IMR-90 (cell line): Measurements from ENCODE around the gene SRSF3. TPM values are rescaled to one million over a fixed set of nuclear protein-coding genes. Genes with fewer than 3 reads are reported as not detected.

Experiments used
- ATAC-seq: fragments of 200-7000 bp; cut with Tn5 transposase; 2 replicates; pipeline ENCODE4 v1.9.1; 2020; ENCODE audit warnings: low read depth, mild to moderate bottlenecking, moderate library complexity
- BruUV-seq: library from RNA; stranded (reverse); fragments of 400-500 nt; replicated peaks from 2 replicates; lab custom pipeline; 2021; lab: Mats Ljungman, UMichigan
- CTCF ChIA-PET: fragments of 300-600 bp; formaldehyde crosslinking; extraction: SDS; loops from one replicate; lab custom pipeline; 2021; ENCODE audit warnings: antibody characterized with exemption; lab: Yijun Ruan, JAX
- POLR2A ChIA-PET: fragments of 300-600 bp; sonication (Branson Sonifier 250); formaldehyde crosslinking; loops from one replicate; lab custom pipeline; 2022; ENCODE audit warnings: antibody characterized with exemption; ENCODE audit not compliant: unreplicated experiment; lab: Charles Lee
- DNase-seq: peaks from one replicate; pipeline ENCODE4 v3.0.0; 2013
- H2AFZ ChIP-seq: replicated peaks from 2 replicates; pipeline ENCODE3; 2013; ENCODE audit warnings: low read length, mild to moderate bottlenecking; ENCODE audit not compliant: poor library complexity
- H2AK5ac ChIP-seq: 2 replicates; pipeline ENCODE4 v1.6.1; 2013; ENCODE audit warnings: low read depth, low read length, inconsistent platforms
- H2AK9ac ChIP-seq: replicated peaks from 2 replicates; pipeline ENCODE3; 2013; ENCODE audit warnings: mild to moderate bottlenecking, low read depth, low read length, moderate library complexity; ENCODE audit not compliant: poor library complexity
- H2BK120ac ChIP-seq: 2 replicates; pipeline ENCODE4 v1.6.1; 2013; ENCODE audit warnings: low read depth, low read length, inconsistent platforms
- H2BK15ac ChIP-seq: 3 replicates; pipeline ENCODE4 v1.6.1; 2013; ENCODE audit warnings: low read depth, low read length, inconsistent platforms
- H2BK20ac ChIP-seq: 2 replicates; pipeline ENCODE4 v1.6.1; 2013; ENCODE audit warnings: low read depth, mild to moderate bottlenecking, inconsistent platforms, low read length, moderate library complexity
- H2BK5ac ChIP-seq: 2 replicates; pipeline ENCODE4 v1.6.1; 2013; ENCODE audit warnings: mild to moderate bottlenecking, low read depth, low read length, inconsistent platforms; ENCODE audit not compliant: poor library complexity, severe bottlenecking
- H3K14ac ChIP-seq: replicated peaks from 2 replicates; pipeline ENCODE4 v1.6.1; 2013; ENCODE audit warnings: low read depth, low read length, inconsistent platforms
- H3K18ac ChIP-seq: 2 replicates; pipeline ENCODE4 v1.6.1; 2013; ENCODE audit warnings: low read depth, low read length, control low read depth
- H3K23ac ChIP-seq: 2 replicates; pipeline ENCODE4 v1.6.1; 2013; ENCODE audit warnings: low read depth, low read length, inconsistent platforms
- H3K27ac ChIP-seq: 2 replicates; pipeline ENCODE4 v1.5.1; 2013; ENCODE audit warnings: mild to moderate bottlenecking, control low read depth, low read length; ENCODE audit not compliant: insufficient read depth
- H3K27me3 ChIP-seq: 2 replicates; pipeline ENCODE4 v1.6.1; 2013; ENCODE audit warnings: low read length; ENCODE audit not compliant: control insufficient read depth, insufficient read depth
- H3K36me3 ChIP-seq: 2 replicates; pipeline ENCODE4 v1.6.1; 2013; ENCODE audit warnings: low read length, mixed read lengths; ENCODE audit not compliant: control insufficient read depth, insufficient read depth
- H3K4ac ChIP-seq: 2 replicates; pipeline ENCODE4 v1.6.1; 2013; ENCODE audit warnings: low read depth, low read length, inconsistent platforms
- H3K4me1 ChIP-seq: 2 replicates; pipeline ENCODE4 v1.6.1; 2013; ENCODE audit warnings: low read length, mixed read lengths; ENCODE audit not compliant: control insufficient read depth, insufficient read depth
- H3K4me2 ChIP-seq: 2 replicates; pipeline ENCODE4 v1.6.1; 2013; ENCODE audit warnings: low read depth, mild to moderate bottlenecking, control low read depth, low read length, moderate library complexity
- H3K4me3 ChIP-seq: 2 replicates; pipeline ENCODE4 v1.5.1; 2013; ENCODE audit warnings: low read depth, mild to moderate bottlenecking, control low read depth, low read length, moderate library complexity; ENCODE audit not compliant: insufficient read depth
- H3K56ac ChIP-seq: 2 replicates; pipeline ENCODE4 v1.6.1; 2013; ENCODE audit warnings: low read length, inconsistent platforms; ENCODE audit not compliant: insufficient read depth; ENCODE audit errors: extremely low read depth
- H3K79me1 ChIP-seq, 2 experiments: 2 replicates each; pipeline ENCODE4 v1.6.1; 2013; ENCODE audit warnings: low read length in 2 of 2, inconsistent platforms in 1 of 2, low read depth in 1 of 2
- H3K9ac ChIP-seq: 2 replicates; pipeline ENCODE4 v1.6.1; 2013; ENCODE audit warnings: low read depth, low read length, control low read depth
- H3K9me1 ChIP-seq: 2 replicates; pipeline ENCODE4 v1.6.1; 2013; ENCODE audit warnings: low read length, inconsistent platforms; ENCODE audit not compliant: insufficient read depth
- H3K9me3 ChIP-seq: 2 replicates; pipeline ENCODE4 v1.6.1; 2013; ENCODE audit warnings: low read length; ENCODE audit not compliant: control insufficient read depth, insufficient read depth
- H4K20me1 ChIP-seq: 2 replicates; pipeline ENCODE4 v1.6.1; 2013; ENCODE audit warnings: low read length, inconsistent platforms; ENCODE audit not compliant: insufficient read depth
- H4K5ac ChIP-seq: 2 replicates; pipeline ENCODE4 v1.6.1; 2013; ENCODE audit warnings: mild to moderate bottlenecking, low read depth, low read length, control low read depth
- H4K8ac ChIP-seq, 2 experiments: 2 replicates each; pipeline ENCODE4 v1.6.1; 2013; ENCODE audit warnings: low read depth in 2 of 2, low read length in 2 of 2, control low read depth in 1 of 2, inconsistent platforms in 1 of 2
- H4K91ac ChIP-seq: 2 replicates; pipeline ENCODE4 v1.6.1; 2013; ENCODE audit warnings: low read depth, low read length, inconsistent platforms; ENCODE audit not compliant: insufficient read depth
- CEBPB ChIP-seq: IDR thresholded peaks from 2 replicates; pipeline ENCODE4 v1.6.1; 2012; ENCODE audit warnings: low read depth, low read length, improper control_type of control experiment
- FOS ChIP-seq: fragments of 150-350 bp; IDR thresholded peaks from 2 replicates; pipeline ENCODE4 v1.6.1; 2016; ENCODE audit warnings: low read depth, low read length
- MAFK ChIP-seq: IDR thresholded peaks from 2 replicates; pipeline ENCODE4 v1.6.1; 2012; ENCODE audit warnings: low read depth, low read length, improper control_type of control experiment
- MAZ ChIP-seq: IDR thresholded peaks from 2 replicates; pipeline ENCODE4 v1.6.1; 2012; ENCODE audit warnings: low read depth, mild to moderate bottlenecking, low read length, improper control_type of control experiment, moderate library complexity, borderline replicate concordance
- MXI1 ChIP-seq: IDR thresholded peaks from 2 replicates; pipeline ENCODE4 v1.6.1; 2012; ENCODE audit warnings: low read depth, mild to moderate bottlenecking, low read length, moderate library complexity, borderline replicate concordance
- NFE2L2 ChIP-seq: fragments of 150-350 bp; IDR thresholded peaks from 2 replicates; pipeline ENCODE4 v1.6.1; 2016; ENCODE audit warnings: low read depth, mild to moderate bottlenecking, low read length
- POLR2A ChIP-seq: IDR thresholded peaks from 2 replicates; pipeline ENCODE4 v1.6.1; 2012; ENCODE audit warnings: mild to moderate bottlenecking, low read depth, low read length
- RAD21 ChIP-seq: IDR thresholded peaks from 2 replicates; pipeline ENCODE4 v1.6.1; 2012; ENCODE audit warnings: low read length, improper control_type of control experiment
- RCOR1 ChIP-seq: IDR thresholded peaks from 2 replicates; pipeline ENCODE4 v1.6.1; 2012; ENCODE audit warnings: mild to moderate bottlenecking, low read length, improper control_type of control experiment; ENCODE audit not compliant: insufficient replicate concordance
- RFX5 ChIP-seq: IDR thresholded peaks from 2 replicates; pipeline ENCODE4 v1.8.0; 2012; ENCODE audit warnings: low read depth, mild to moderate bottlenecking, low read length, moderate library complexity
- SMC3 ChIP-seq: fragments of 150-350 bp; IDR thresholded peaks from 2 replicates; pipeline ENCODE4 v1.6.1; 2016; ENCODE audit warnings: low read depth, mild to moderate bottlenecking, antibody characterized with exemption, low read length, moderate library complexity
- WGBS, 2 experiments: methylation state at CpG; one replicate each; pipeline versions ENCODE4 v1.1.5 to v1.1.7; 2013; ENCODE audit warnings: missing lambda C conversion rate in 2 of 2; ENCODE audit not compliant: insufficient read length in 1 of 2; ENCODE audit errors: extremely low coverage in 2 of 2; 5-methylcytosine and 5-hydroxymethylcytosine counted together
- dilution Hi-C: fragments of 300-500 bp; cut with HindIII; formaldehyde crosslinking; loops from one replicate; pipeline ENCODE4 v1.14.3; 2018; ENCODE audit warnings: low sequenced_read_pairs; ENCODE audit not compliant: unreplicated experiment
- in situ Hi-C: fragments of 300-500 bp; cut with MboI; formaldehyde crosslinking; loops from 3 replicates; pipeline ENCODE4 v1.14.3; 2019; ENCODE audit warnings: low sequenced_read_pairs, inconsistent platforms, mixed read lengths
- intact Hi-C: fragments of 100-400 bp; cut with micrococcal nuclease; formaldehyde crosslinking; loops from 2 replicates; pipeline ENCODE4 v1.10.0; 2022
- polyA plus RNA-seq, 3 experiments: library from polyadenylated mRNA; depleted of rRNA; stranded (reverse); fragments of >200 nt; gene quantifications; 2 replicates each; pipeline ENCODE4 v1.2.3, GENCODE V29; 2012; ENCODE audit warnings: low replicate concordance in 1 of 3
- total RNA-seq: library from RNA; depleted of rRNA; stranded (reverse); fragments of >200 nt; gene quantifications from 2 replicates; pipeline ENCODE4 v1.2.3, GENCODE V29; 2012
- TF ChIP-seq, protein P1 (sequence below): fragments of 150-350 bp; IDR thresholded peaks from 2 replicates; pipeline ENCODE4 v1.6.1; 2016; ENCODE audit warnings: low read depth, mild to moderate bottlenecking, low read length, moderate library complexity, borderline replicate concordance
- TF ChIP-seq, protein P2 (sequence below): fragments of 150-350 bp; IDR thresholded peaks from 2 replicates; pipeline ENCODE4 v1.6.1; 2017; ENCODE audit warnings: mild to moderate bottlenecking, antibody characterized with exemption, low read length, low read depth

Gene SRSF3
- total and polyA plus RNA-seq, 2 of the 4 experiments (the other 2 are of a cell fraction): 237 to 297 TPM

DNA sequence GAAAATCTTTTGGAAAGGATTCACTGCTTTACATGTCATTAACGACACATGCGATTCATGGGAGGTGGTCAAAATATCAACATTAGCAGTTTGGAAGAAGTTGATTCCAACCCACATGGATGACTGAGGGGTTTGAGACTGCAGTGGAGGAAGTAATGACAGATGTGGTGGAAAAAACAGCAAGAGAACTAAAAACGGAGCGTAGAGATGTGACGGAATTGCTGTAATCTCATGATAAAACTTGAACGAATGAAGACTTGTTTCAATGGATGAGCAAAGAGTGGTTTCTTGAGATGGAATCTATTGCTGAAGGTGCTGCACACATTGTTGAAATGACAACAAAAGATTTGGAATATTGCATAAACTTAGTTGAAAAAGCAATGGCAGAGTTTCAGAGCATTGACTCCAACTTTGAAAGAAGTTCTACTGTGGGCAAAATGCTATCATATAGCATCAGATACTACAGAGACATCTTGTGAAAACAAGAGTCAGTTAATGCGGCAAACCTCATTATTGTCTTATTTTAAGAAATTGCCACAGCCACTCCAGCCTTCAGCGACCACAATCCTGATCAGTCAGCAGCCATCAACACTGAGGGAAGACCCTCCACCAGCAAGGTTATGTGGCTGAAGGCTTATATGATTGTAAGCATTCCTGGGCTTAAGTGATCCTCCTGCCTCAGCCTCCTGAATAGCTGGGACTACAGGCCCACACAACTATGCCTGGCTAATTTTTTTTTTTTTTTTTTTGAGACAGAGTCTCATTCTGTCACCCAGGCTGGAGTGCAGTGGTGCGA lies 19.2 kb downstream of the SRSF3 start (continued):
- no peak for TF ChIP-seq RFX5

DNA sequence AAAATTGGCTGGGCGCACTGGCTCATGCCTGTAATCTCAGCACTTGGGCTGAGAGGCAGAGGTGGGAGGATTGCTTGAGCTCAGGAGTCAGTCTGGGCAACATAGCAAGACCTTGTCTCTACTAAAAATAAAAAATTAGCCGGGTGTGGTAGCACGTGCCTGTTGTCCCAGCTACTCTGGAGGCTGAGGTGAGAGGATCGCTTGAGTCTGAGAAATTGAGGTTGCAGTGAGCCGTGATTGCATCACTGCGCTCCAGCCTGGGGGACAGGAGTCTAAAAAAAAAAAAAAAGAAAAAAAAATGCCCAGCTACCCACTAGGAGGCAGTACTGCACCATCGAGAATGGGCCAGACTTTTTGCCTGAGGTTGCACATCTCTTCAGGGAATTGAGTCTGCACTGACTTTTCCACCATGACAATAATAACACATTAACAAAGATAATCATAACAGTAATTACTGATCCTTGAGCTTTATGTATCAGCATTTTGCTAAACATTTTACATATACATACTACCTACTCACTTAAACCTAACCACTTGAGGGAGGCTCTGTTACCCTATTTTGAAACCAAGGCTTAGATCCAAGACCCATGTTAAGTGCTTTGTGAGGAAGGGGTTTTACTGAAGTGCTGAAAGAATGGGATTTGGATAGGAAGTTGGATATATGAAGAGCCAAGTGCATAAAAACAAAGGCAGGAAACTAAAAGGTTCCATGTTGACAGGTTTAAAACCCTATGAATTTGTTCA lies 21.0 kb downstream of the SRSF3 start:
- no peak overlapping the region for H3K4ac ChIP-seq
- intact Hi-C loops: loop anchor here (1.0 to 2.0 kb wide), 3 partner anchors 66 to 144 kb away; no protein-coding TSS in a partner anchor
- no peak overlapping the region for H3K23ac ChIP-seq
- peaks cover 11% of the 10 kb centered on the region for H3K36me3 ChIP-seq
- no peak overlapping the region for H3K14ac ChIP-seq
- CTCF ChIA-PET: interaction anchor here (0.6 to 2.2 kb wide), 12 partner anchors 10 to 236 kb away, joined by 3 to 15 read pairs (median 4); partner anchors contain the start of gene CDKN1A
- in situ Hi-C loops: no loop called here
- H4K8ac ChIP-seq: no peak overlapping the region
- H3K4me2 ChIP-seq: no peak overlapping the region
- H3K4me3 ChIP-seq: no peak overlapping the region
- no peak overlapping the region for H2BK120ac ChIP-seq
- no peaks in the 10 kb centered on the region for H3K4me1 ChIP-seq
- H2AK9ac ChIP-seq: no peak overlapping the region
- H4K91ac ChIP-seq: no peak overlapping the region
- H2BK5ac ChIP-seq: no peak overlapping the region
- POLR2A ChIA-PET: interaction anchor here (0.9 kb wide), 1 partner anchor 16 kb away, joined by 3 read pairs; no protein-coding TSS in a partner anchor
- H4K20me1 ChIP-seq: peaks cover 28% of the 10 kb centered on the region
- H3K79me1 ChIP-seq: peaks cover 0 to 12% of the 10 kb centered on the region in 2 experiments; a peak in 2 of 4 replicates
- H3K27me3 ChIP-seq: no peaks in the 10 kb centered on the region
- no peak overlapping the region for H2BK15ac ChIP-seq
- dilution Hi-C loops: no loop called here
- no peak overlapping the region for H3K9ac ChIP-seq
- peak; percentile 69 for DNase-seq
- H3K9me3 ChIP-seq: no peaks in the 10 kb centered on the region
- no peak overlapping the region for H2AFZ ChIP-seq
- BruUV-seq: no TSS peak
- ATAC-seq: peak; percentile 67
- H3K9me1 ChIP-seq: no peaks in the 10 kb centered on the region
- H2BK20ac ChIP-seq: no peak overlapping the region
- no peak overlapping the region for H4K5ac ChIP-seq
- no peak overlapping the region for H3K18ac ChIP-seq
- H2AK5ac ChIP-seq: no peak overlapping the region
- H3K56ac ChIP-seq: no peak overlapping the region
- no peak overlapping the region for H3K27ac ChIP-seq
- no CpG with 5 or more reads among the region's 7 CpGs for WGBS, 2 experiments
- TF ChIP-seq POLR2A (0 out of 2 replicates have a peak, but pooled peaks have one; percentile 38), NFE2L2 (no peak), SMC3 (peak; percentile 91), RFX5 (no peak), MXI1 (no peak), RCOR1 (no peak), MAFK (peak; percentile 58), FOS (no peak), RAD21 (peak; percentile 90), CEBPB (peak; percentile 96), MAZ (0 out of 2 replicates have a peak, but pooled peaks have one; percentile 25)
- TF ChIP-seq, protein P1, sequence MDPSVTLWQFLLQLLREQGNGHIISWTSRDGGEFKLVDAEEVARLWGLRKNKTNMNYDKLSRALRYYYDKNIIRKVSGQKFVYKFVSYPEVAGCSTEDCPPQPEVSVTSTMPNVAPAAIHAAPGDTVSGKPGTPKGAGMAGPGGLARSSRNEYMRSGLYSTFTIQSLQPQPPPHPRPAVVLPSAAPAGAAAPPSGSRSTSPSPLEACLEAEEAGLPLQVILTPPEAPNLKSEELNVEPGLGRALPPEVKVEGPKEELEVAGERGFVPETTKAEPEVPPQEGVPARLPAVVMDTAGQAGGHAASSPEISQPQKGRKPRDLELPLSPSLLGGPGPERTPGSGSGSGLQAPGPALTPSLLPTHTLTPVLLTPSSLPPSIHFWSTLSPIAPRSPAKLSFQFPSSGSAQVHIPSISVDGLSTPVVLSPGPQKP: no peak
- TF ChIP-seq, protein P2, sequence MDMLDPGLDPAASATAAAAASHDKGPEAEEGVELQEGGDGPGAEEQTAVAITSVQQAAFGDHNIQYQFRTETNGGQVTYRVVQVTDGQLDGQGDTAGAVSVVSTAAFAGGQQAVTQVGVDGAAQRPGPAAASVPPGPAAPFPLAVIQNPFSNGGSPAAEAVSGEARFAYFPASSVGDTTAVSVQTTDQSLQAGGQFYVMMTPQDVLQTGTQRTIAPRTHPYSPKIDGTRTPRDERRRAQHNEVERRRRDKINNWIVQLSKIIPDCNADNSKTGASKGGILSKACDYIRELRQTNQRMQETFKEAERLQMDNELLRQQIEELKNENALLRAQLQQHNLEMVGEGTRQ: no peak
